Activated T-cell treated with anti-CD3 and anti-CD28 coated beads for 4 hours (primary cell): ENCODE results near the gene OSBPL8.

ENCODE experiments used
- DNase-seq: peaks from one replicate; pipeline ENCODE4 v3.0.0-alpha.2; 2020

The OSBPL8 gene

DNA sequence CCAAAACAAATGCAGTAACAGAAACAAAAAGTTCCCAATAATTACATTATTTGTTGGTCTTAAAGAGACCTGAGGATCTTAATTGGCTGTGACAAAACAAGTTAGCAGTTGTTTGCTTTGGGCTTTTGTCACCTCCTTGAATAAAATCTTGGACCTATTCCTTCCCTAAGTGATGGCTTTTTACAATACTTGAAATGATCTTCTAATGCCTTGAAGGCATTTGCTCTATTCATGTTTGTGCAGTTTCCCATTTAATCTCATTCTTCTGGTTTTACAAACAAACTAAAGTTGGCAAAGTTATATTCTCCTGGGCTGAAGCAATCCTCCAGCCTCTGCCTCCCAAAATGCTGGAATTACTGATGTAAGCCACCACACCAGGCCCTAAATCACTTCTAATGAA lies 98.8 kb downstream of the OSBPL8 start:
- no peak for DNase-seq

DNA sequence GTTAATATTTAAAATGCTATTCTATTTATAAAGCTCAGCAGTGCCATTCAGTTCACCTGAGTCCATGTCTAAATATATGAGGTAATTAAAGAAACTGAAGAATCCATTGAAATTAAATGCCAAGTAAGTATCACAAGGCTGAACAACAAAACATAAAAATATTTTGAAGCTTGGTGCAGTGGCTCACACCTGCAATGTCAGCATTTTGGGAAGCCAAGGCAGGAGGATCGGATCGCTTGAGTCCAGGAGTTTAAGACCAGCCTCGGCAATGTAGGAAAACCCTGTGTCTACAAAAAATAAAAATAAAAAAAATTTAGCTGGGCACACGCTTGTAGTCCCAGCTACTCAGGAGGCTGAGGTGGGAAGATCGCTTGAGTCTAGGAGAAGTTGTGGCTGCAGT lies 101.8 kb downstream of the OSBPL8 start:
- no peak for DNase-seq

DNA sequence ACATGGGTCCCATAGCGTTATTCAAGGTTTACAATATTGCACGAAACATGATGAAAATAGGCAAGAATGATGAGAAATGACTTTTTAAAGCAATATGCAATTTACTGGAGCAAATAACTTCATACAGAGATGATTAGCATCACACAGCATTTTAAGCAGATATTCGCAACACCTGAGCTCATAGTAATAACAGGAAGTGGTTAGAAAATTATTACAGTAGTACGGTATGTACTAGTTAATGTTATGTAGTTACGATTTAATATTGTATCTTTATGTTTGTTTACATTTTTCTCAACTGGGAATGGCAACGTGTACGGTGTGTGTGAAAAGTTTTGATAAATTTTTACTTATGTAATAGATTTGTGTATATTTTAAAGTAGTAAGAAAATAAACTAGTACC lies 102.6 kb downstream of the OSBPL8 start:
- no peak for DNase-seq

DNA sequence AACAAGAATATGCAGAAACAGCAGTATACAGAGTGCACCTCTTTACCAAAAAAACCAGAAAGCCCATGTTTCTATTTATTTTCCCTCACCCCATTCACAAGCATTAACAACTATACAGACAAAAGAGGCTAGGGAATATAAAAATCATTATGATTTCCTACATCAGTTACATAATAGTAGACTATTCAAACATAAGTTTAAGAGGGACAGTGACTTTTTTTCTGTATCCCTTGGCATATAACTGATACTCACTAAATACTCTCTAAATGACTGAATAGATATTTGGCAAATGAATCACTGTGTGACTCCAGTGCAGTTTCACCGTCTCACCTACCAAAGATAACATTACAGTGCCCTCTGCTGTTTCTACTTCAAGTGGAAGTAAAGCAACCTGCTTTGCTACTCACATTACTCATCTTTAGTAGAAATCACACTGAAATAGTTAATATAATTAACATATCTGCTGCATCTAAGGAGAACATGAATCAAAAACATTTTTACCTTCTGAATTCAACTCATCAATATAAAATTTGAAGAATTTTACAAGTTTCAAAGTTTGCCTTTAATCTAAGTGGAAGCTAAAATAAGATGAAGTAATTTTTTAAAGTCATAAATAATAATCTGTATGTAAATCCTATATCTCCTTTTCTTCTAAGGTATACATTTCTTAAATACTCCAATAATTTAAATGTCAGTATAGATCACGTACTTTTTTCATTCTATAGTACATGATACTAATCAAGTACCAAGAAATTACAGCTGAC lies 103.8 kb downstream of the OSBPL8 start:
- no peak for DNase-seq

DNA sequence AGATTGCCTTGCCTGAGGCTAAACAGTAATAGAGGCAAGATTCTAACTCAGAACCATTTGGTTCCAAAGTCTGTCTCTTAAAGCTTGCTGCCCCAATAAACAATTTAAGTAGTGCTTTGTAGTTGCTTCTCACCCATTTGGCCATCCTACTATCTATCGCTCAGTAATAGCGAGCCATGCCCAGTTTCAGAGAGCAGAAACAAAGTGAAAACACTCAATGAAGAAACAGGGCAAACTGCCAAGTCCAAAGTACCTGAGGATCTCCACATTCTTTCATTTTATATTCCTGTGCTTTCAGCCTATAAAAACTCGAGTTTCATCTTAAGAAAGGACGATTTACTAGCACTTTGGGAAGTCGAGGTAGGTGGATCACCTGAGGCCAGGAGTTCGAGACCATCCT lies 108.0 kb downstream of the OSBPL8 start:
- no peak for DNase-seq

DNA sequence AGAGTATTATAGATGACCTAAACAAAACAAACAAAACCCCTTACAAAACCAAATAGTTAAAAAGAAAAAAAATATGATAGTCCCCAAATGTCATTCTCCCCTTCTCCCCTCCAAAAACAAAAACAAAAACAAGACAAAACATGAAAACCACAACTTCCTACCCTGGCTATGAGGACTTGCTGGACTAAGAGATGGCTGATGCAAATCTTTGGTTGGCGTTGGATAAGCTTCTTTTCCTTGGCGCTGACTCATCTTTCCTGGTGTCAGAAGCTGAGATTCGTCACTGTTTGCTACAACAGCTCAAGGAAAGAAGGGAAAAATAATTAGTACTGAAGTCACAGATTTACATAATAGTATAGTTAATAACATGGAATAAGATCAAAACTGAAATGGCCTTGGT lies 108.9 kb downstream of the OSBPL8 start:
- no peak for DNase-seq

DNA sequence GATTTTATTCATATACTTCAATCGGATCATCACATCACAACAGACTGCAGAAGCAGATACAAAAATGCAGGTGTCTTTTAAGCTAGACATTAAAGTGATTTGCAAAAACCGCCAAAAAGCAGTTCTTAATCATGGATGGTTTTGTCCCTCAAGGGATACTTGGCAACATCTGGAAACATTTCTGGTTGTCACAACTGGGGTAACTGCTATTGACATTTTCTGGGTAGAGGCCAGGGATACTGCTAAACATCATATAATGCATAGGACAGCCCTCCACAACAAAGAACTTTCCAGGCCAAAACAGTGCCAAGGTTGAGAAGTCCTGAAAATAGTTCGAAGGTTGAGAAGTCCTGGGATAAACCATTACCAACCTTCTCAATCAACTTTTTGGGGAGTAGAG lies 109.6 kb downstream of the OSBPL8 start:
- no peak for DNase-seq

DNA sequence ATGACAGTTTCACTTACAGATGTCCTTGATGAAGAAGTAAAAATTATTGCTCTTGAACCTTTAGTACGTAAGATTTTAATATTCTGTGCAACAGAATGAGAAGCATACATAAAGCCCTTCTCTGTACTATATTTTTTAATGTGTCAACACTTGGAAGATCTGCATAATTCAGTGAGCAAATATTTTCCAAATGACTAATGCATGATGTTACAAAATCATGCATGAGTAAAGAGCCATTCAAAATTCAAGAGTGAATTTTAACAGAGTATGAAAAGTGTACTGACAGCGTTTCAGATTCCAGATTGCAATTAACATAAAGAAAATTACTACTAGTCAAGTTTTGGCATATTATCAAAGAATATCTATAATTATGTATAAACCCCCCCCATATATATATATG lies 110.0 kb downstream of the OSBPL8 start:
- DNase-seq: no peak

DNA sequence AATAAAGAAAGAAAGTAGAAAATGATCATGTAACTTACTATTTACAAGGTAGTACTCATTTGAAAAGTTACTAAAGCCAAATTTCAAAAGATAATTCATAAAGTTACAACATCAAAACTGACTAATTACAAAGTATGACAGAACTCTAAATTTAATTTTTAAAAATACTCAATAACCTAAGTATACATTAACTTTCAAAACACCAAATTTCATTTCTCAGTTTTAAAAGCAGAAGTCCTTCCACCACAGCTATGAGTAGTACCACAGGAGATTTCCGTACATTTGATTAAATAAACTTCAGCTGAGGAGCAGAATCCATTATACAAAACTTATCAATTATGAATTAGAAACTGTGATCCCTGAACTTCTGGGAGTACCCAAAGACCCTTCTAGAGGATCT lies 110.6 kb downstream of the OSBPL8 start:
- no peak for DNase-seq

DNA sequence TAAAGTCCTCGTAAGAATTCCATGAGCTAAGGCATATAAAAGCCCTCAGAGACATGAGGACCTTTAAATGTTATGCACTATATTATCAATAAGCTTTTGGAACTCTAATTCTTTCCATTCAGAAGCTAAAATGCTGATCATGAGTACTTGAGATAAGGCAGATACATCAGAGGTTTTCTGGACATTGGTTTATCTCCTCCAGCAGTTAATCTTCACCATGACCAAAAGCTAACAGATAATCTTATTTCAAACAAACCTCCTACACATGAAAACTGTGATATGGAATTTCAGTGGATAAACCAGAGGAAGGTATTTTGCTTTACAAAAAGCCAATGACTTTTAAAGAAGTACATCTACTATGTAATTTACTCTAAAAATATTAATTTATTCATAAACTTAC lies 113.5 kb downstream of the OSBPL8 start:
- no peak for DNase-seq

DNA sequence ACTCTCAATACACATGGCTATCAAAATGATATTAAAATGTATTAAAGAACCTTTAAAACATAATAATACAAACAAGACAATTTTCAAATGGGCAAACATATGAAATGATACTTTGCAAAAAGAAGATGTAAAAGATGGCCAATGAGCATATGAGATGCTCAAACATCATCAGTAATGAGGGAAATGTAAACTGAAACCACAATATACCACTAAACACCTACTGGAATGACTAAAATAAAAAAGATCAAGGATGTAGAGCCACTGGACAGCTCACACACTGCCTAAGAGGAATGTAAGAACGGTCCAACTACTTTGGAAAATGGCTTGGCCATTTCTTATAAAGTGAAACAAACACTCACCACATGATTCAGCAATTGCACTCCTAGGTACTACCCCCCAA lies 114.1 kb downstream of the OSBPL8 start:
- no peak for DNase-seq

DNA sequence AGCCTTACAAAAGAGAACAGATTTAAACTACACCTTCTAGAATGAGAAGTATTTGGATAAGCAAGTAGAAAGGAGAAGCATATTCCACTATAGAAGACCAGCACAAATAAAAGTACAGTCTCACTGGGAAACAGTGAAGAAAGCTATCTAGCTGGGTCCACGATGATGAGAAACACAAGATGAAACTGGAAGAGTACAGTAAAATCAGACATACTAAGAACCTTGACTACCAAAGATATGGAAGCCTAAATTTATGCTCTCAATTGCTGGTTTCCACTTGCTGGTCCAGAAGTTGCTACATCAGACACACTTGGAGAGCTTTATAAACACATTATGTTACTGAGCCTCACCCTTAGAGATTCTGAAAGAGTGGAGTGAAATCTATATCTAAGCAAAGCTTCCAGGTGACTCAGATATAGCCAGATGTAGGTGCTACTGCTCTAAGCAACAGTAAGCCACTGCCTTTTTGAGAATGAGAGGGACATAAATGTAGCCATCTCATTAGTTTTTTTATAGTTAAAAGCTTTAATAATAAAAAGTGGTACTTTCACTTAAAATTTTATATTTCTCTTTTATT lies 115.1 kb downstream of the OSBPL8 start:
- no peak for DNase-seq

DNA sequence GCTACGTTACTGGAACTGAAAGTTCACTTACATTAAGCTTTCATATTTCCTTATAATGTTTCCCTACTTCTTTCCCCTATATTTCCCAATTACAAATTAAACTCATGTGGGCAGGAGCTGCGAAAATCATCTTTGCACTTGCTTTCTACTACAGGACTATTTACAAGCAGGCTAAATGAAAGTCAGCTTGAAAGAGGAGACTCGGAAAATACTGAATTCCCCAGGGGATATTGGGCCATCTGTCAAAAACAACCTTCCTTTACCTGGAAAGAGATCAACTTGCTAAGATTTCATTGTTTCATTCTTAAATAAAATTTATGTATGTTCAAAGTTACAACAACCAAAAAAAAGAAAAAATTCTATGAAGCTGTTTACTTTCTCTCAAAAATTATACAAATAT lies 118.6 kb downstream of the OSBPL8 start:
- no peak for DNase-seq

DNA sequence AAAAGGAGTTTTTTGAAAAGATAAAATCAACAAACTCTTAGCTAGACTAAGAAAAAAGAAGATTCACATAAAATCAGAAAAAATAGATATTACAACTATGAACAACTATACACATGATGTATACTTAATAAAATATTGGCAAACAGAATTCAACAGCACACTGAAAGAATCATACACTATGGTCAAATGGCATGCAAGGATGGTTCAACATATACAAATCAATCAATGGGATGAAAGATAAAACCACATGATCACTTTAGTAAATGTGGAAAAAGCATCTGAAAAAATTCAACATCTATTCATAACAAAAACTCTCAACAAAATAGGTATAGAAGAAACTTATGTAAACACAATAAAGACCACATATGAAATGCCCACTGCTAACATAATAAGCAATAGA lies 126.8 kb downstream of the OSBPL8 start:
- DNase-seq: no peak

DNA sequence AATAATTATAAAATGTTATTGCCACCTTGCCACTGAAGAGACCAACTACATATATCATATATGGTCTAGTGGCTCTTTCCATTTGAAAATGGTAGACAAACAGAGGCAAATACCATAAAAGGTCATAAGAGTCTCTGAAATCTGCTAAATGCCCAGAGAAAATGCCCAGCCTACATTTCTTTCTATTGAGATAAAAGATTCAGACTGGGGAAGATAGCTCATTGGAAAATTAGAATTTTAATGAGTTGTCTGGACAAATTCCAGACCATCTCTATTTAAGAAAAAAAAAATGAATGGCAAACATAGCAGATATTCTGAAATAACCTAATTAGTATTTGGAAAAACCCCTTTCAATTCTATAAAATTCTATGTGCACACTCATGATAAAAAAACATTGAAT lies 131.5 kb downstream of the OSBPL8 start:
- DNase-seq: no peak

DNA sequence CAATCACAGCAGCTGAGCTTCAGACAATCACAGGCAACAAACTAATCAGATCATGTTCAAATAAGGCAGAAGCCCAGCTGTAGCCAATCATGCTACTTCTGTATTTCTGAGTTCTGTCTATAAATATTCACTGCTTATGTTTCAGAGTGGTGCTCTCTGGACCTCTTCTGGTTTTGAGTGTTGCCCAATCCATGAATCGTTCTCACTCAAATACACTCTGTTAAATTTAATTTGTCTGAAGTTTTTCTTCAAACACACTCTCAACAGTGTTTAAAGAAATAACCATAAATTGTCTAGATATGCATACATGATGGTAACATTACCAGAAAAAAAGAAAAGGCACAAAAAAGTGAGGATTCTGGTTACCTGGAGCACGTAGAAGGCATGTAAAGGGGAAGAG lies 133.4 kb downstream of the OSBPL8 start:
- DNase-seq: no peak

DNA sequence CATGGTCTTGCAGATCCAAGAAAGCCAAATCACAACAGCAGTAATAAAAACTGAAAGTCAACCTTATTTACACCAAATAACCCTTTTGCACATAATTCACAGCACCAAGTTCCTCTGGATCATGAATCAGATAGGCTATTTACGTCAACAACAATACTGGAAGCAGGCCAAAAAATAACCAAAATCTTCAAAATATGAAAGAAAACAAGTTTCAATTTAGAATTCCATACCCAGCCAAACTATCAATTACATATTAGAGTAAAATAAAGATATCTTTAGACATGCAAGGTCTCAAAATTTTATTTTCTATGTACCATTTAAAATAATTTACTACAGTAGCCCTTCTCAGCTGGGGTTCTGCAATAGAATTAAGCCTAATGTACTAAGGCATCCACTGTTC lies 134.6 kb downstream of the OSBPL8 start:
- DNase-seq: no peak

DNA sequence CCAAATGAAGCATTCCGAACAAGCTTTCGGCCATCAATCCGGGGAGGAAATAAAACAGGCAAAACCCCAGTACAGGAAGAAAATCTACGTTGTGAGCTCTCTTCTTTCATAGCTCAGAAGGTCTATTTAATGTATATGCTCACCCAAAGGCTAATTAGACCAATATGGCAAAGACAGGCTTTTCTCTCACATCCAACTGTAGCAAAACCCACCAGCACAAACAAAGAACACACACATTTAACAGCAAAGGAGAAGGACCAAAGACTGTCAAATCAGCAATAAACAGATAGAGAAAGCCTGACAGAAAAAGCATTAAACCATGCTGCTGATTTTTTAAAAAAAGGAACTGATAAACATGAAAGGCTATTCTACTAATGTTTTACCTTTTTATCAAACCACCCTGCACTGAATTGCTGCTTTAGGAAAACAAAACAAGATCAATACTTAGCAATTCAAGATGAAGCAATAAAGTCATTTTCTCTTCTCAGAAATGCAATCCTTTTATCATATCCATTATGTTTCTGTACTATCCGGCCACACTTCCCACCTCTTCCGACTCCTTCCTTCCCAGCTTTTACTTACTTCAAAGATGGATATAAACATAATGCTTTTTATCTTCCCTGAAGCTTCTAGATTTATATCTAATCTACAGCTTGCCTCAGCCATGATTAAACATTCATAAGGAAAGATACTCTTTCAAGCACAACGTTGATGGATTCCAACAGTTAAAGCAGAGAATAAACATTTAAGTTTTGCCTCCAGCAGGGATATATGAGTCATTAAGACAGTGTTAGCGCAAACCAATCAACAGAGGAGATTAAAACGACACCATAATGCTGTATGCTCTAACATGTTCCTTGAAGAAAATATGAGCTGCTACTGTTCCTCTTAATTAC lies 136.8 kb downstream of the OSBPL8 start:
- no peak for DNase-seq

DNA sequence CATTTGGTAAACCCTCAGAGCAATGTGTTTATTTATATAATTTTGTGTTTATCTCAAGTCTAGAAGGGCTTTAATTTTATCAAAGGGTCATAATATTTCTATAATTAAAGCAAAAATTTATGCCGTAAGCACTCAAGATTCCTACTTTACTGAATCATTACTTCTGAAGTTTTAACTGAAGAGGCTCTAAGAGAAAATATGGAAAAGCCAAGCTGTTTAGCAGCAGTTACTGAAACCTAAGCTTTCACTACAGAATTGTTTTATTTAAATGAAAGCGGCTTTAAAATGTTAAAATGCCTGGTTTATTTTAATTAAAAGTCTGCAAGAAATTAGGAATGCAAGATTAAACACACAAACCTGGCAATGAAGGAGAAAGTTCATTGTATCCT lies 137.4 kb downstream of the OSBPL8 start:
- DNase-seq: no peak

DNA sequence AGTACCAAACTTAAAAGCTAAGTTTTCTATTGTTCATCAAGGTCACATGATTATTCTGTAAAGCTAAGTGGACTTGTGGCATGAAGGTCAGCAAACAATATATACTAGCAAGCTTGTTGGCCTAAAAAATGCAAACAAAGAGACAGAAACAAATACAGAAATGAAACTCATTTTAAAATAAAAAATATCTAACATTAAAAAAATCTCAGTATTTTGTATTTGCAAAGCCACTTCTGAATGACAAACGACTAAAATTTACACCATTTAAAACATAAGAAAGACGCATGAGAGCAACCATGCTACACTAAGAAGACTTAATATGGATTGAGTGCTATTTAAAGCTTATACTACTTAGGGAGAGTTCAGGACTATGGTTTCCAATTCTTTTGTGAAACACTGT lies 138.5 kb downstream of the OSBPL8 start:
- DNase-seq: no peak

DNA sequence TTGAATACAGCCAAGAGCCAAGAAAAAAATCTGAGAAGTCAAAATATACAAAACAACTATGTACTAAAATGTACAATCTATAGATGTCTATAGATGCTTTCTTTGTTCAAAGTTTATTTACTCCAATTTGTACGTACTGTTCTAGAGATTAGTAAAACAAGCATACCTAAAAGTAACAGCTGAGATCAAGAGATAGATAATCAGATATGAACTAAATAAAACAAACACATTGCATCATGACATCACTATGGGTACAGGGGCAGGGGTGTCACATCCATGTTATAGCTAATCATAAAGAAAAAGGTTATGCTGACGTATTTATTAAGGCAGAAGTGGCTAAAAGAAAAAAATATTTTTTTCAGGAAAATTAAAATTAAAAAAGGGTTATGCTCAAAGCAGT lies 139.3 kb downstream of the OSBPL8 start:
- no peak for DNase-seq

DNA sequence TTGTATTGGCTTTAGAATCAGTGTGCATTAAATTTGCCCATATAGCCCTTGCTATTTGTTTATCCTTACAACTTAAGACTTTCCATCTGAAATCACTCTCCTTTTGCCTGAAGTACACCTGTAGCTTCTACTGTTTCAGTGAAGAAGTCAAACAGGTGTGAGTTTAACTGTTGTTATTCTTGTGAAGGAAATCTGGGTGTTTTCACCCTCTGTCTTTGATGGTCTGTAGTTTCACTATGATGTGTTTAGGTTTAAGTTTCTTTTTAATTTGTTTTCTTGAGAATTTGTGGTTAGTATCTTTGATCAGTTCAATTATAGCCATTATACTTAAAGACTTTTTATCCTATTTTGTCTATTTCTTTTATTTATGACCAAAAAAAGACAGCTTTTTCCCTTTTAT lies 142.5 kb downstream of the OSBPL8 start:
- DNase-seq: no peak

DNA sequence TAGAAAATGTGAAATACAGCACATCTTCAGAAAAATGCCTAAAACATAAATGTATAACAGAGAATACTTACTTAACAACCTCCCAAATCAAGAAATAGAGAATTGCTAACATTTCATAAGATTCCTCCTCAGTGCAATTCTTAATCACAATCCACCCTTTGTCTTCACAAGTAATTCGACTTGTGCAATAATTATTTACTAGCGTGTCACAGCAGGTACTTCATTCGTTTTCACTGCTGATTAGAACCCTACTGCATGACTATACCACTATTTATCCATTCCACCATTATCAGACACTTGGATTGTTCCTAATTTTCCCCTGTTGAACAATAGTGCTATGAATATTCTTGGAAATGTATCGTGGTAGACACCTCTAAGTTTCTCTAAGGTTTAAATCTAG lies 146.4 kb downstream of the OSBPL8 start:
- DNase-seq: no peak

DNA sequence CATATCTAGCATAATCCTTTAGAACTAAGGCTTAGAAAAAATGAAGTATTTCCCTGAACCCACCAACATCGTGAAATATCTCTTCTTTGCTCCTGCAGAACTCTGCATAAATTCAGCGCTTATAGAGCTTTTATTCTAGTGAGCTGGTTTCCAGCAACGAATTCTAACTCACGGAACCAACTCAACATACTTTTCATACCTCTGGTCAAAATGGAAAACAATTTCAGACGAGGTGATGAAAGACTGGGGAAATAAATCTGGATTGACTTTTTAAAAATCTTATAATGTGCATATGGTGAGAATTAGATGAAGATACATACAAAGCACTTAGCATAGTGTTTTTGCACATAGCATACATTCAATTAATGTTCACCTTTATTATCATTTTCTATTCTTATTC lies 148.8 kb downstream of the OSBPL8 start:
- DNase-seq: no peak
